Colonic mucosa (tissue), 4 donors: ENCODE results near the gene ITGB4. TPM values are rescaled to one million over a fixed set of nuclear protein-coding genes. Genes with fewer than 3 reads are reported as not detected.

ENCODE experiments used
- DNase-seq: peaks from one replicate; pipeline ENCODE4 v3.0.0-alpha.2; 2020
- H3K27ac ChIP-seq: fragments of 200-600 bp; one replicate; pipeline ENCODE4 v1.8.0; 2021
- H3K27me3 ChIP-seq: fragments of 200-600 bp; one replicate; pipeline ENCODE4 v1.8.0; 2021
- H3K36me3 ChIP-seq: fragments of 200-600 bp; one replicate; pipeline ENCODE4 v1.8.0; 2021
- H3K4me1 ChIP-seq: fragments of 200-600 bp; one replicate; pipeline ENCODE4 v1.8.0; 2021; ENCODE audit warnings: mild to moderate bottlenecking
- H3K4me3 ChIP-seq: fragments of 200-600 bp; one replicate; pipeline ENCODE4 v1.8.0; 2021
- H3K9ac ChIP-seq, 2 donors: one replicate each; pipeline ENCODE4 v1.7.0; 2013; ENCODE audit warnings: control low read depth in 2 of 2, low read depth in 2 of 2, low read length in 2 of 2
- H3K9me3 ChIP-seq: fragments of 200-600 bp; one replicate; pipeline ENCODE4 v1.8.0; 2021
- intact Hi-C: fragments of 100-400 bp; cut with DNase I; formaldehyde crosslinking; loops from one replicate; pipeline ENCODE4 v1.14.1; 2022
- total RNA-seq, 2 donors: library from RNA; stranded (reverse); fragmentation: NEBNext Ultra II Directional in 1 of 2; extraction: Animal tissue kit (Norgen Biotek cat#: 25700) in 1 of 2; gene quantifications; one replicate each; pipeline ENCODE4 v1.2.1, GENCODE V29; 2021
- TF ChIP-seq, protein P1 (sequence below): fragments of 200-600 bp; IDR thresholded peaks from one replicate; pipeline ENCODE4 v1.8.0; 2022; ENCODE audit warnings: antibody characterized with exemption, mild to moderate bottlenecking
- donor health status: healthy.
- donor health status: DM: no; HTN: no; CAD: no.
- donor health status: DM: no; HTN: no; CAD: no.

Gene ITGB4
- total RNA-seq, 2 donors from 2014 or later: 267 to 272 TPM

GRCh38 chr17:75764417-75764710 is 43.1 kb downstream of the ITGB4 start:
- DNase-seq: no peak
- peak overlapping the region; percentile 75 to 79 for H3K9ac ChIP-seq
- intact Hi-C loops: no loop called here

DNA sequence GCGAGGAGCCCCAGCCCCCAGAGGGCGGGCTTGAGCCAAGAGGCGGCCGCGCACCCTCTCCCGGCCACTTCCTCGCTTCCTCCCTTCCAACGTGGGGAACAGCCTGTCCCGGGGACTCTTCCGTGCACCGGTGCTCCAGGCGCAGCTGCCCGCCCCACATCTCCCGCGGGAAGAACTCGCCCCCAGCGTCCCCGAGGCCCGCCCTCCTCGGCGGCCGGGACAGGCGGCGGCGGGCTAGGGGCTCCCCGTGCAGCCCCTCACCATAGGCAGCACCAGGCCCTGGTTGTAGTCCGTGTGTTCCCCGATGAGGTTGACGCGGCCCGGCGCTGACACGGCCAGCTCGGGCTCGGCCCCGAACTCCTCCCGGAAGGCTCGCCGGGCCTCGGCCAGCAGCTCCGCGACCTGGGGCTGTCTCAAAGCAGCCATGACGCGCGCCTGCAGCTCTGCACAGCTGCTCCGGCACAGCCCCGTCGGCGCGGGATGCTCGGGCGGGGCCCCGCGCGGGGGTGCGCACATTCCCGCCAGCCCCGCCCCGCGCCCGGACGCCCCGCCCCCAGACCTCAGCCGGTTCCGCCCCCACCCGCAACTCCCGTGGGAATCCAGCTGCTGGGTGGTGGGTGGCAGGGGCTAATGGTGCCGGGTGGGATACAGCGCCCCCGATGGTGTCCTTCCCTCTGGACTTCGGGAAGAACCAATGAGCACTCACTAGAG is 43.6 kb downstream of the ITGB4 start, which contains the start of gene GALK1:
Gene GALK1 (minus strand): TSS at position 482 of the 711 bp plus-strand sequence. CDS start 56 bp downstream, at position 426.
- peak within 1 kb of the TSS; percentile 75 to 79 for H3K9ac ChIP-seq
- H3K36me3 ChIP-seq: no peaks in the 10 kb centered on the region
- TF ChIP-seq, protein P1, sequence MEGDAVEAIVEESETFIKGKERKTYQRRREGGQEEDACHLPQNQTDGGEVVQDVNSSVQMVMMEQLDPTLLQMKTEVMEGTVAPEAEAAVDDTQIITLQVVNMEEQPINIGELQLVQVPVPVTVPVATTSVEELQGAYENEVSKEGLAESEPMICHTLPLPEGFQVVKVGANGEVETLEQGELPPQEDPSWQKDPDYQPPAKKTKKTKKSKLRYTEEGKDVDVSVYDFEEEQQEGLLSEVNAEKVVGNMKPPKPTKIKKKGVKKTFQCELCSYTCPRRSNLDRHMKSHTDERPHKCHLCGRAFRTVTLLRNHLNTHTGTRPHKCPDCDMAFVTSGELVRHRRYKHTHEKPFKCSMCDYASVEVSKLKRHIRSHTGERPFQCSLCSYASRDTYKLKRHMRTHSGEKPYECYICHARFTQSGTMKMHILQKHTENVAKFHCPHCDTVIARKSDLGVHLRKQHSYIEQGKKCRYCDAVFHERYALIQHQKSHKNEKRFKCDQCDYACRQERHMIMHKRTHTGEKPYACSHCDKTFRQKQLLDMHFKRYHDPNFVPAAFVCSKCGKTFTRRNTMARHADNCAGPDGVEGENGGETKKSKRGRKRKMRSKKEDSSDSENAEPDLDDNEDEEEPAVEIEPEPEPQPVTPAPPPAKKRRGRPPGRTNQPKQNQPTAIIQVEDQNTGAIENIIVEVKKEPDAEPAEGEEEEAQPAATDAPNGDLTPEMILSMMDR: no peak
- intact Hi-C loops: no loop called here
- no peaks in the 10 kb centered on the region for H3K9me3 ChIP-seq
- no peaks in the 10 kb centered on the region for H3K27me3 ChIP-seq
- H3K4me3 ChIP-seq: peak within 1 kb of the TSS; percentile 69
- DNase-seq: peak; percentile 83
- peaks cover 9% of the 10 kb centered on the region for H3K4me1 ChIP-seq
- H3K27ac ChIP-seq: peak within 1 kb of the TSS; percentile 75

More at GRCh38 chr17:75764417-75764710, 43.1 kb downstream of the ITGB4 start:
- Histone ChIP-seq H3K27me3 (no peaks in the 10 kb centered on the region), H3K9me3 (no peaks in the 10 kb centered on the region), H3K36me3 (no peaks in the 10 kb centered on the region), H3K4me3 (peak overlapping the region; percentile 69), H3K4me1 (peaks cover 9% of the 10 kb centered on the region), H3K27ac (peak overlapping the region; percentile 75)
- TF ChIP-seq, protein P1: peak; percentile 61

GRCh38 chr17:75765981-75766380 is 44.7 kb downstream of the ITGB4 start:
- intact Hi-C loops: no loop called here
- Histone ChIP-seq H3K36me3 (no peaks in the 10 kb centered on the region), H3K9me3 (no peaks in the 10 kb centered on the region), H3K9ac (no peak overlapping the region), H3K4me3 (no peak overlapping the region), H3K27me3 (no peaks in the 10 kb centered on the region), H3K4me1 (peaks cover 12% of the 10 kb centered on the region), H3K27ac (no peak overlapping the region)
- DNase-seq: no peak
- TF ChIP-seq, protein P1: no peak

DNA sequence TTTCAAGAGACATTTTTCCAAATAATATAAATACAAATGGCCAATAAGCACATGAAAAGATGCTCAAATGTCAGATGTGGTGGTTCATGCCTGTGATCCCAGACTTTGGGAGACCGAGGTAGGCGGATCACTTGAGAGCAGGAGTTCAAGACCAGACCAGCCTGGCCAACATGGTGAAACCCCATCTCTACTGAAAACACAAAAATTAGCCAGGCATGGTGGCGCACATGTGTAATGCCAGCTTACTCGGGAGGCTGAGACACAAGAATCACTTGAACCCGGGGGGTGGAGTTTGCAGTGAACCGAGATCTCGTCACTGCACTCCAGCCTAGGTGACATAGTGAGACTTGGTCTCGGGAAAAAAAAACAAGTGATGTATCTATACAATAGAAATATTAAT is 46.6 kb downstream of the ITGB4 start:
- Histone ChIP-seq H3K36me3 (no peaks in the 10 kb centered on the region), H3K9ac (no peak overlapping the region), H3K27ac (no peak overlapping the region), H3K4me1 (peaks cover 23% of the 10 kb centered on the region), H3K9me3 (no peaks in the 10 kb centered on the region), H3K4me3 (no peak overlapping the region), H3K27me3 (no peaks in the 10 kb centered on the region)
- TF ChIP-seq, protein P1: no peak
- intact Hi-C loops: no loop called here
- no peak for DNase-seq

- H3K9ac ChIP-seq: no peak overlapping the region
- TF ChIP-seq, protein P1: no peak
- no peaks in the 10 kb centered on the region for H3K27me3 ChIP-seq
- peaks cover 14% of the 10 kb centered on the region for H3K4me1 ChIP-seq
- H3K36me3 ChIP-seq: no peaks in the 10 kb centered on the region
- H3K9me3 ChIP-seq: no peaks in the 10 kb centered on the region
- no peak overlapping the region for H3K4me3 ChIP-seq
- H3K27ac ChIP-seq: peak overlapping the region; percentile 8
- DNase-seq: peak; percentile 64
- intact Hi-C loops: no loop called here
Measured at GRCh38 chr17:75769536-75769935, 48.3 kb downstream of the ITGB4 start.
